SHP77 (cell line): ENCODE measurements around the gene RHAG.
"Not testable (repeated sequence)": the region's sequence is repeated elsewhere in the genome, so short reads cannot be mapped to it uniquely, and the experiment has no call there.

Source experiments
- DNase-seq, 2 experiments: peaks; one replicate each; lab custom pipeline; 2025; lab: John Stamatoyannopoulos, UW

Gene RHAG

DNA sequence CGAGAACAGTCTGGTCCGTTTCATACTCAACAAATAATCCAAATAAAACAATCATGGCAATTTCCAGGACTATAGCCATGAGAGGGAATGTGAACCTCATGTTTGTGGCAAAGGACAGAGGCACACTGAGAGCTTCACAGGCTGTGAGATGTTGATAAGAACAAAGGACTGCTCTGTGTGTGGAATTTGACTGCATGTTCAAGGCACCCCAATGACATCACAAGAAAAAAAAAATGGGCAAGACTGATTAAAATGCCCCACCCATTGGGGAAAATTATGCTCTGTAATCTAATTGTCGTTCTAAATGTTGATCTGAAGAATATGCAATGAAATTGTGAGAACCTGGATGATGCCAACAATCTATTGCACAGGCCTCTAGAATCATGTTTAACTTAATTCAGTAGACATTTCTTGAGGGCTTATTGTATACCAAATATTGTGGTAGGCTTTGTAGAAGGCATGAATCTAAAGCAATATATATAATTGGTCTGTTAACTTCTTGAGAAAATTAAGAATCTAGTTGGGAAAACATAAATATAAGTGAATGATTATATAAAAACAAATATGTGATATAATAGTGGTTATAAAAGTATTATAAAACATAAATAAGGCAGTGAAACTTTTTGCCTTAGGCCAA is at the start of gene RHAG:
Gene RHAG, minus strand, starts transcription at position 127 of the 637 bp plus-strand sequence. Its CDS starts 27 bp downstream, at position 100.
- no peak for DNase-seq

DNA sequence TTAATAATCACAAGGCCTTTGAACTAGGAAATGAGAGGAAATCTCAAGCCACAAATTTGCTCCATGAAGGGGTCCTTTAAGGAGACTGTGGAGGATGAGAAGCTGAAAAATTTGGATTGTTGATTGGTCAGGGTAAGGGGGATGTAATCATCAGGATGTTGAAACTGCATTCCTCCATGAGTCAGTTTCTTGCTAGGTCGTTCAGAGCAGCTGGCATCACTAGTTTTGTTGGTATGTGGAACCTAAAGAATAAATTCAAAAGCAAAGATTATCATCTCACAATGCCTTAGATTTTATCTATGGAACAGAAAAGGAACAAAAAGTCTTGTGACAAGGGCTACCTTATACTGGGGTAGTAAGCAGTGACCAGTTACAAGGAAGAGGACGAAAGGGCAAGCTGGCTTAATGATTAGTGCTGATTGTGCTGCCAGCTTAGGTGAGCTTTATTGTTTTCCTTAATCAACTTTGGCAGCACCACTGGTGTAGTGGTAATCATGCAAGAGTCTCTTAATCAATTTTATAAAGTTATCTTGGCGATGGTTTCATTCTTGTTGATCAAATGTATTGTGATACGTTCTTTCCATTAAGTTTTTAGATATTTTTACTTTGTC is 40.1 kb upstream of the RHAG start:
- no peak for DNase-seq

DNA sequence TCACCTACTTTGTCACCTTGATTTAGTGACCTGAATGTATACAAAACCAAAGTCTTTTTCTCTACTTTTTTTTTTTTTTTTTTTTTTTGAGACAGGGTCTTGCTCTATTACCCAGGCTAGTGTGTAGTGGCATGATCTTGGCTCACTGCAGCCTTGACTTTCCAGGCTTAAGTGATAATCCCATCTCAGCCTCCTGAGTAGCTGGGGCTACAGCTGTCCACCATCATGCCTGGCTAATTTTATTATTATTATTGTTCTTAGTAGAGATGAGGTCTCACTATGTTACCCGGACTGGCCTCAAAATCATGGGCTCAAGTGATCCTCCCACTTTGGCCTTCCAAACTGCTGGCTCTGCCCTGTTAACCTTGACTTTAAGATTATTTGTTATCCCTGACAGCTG is 39.2 kb upstream of the RHAG start:
- no peak for DNase-seq

DNA sequence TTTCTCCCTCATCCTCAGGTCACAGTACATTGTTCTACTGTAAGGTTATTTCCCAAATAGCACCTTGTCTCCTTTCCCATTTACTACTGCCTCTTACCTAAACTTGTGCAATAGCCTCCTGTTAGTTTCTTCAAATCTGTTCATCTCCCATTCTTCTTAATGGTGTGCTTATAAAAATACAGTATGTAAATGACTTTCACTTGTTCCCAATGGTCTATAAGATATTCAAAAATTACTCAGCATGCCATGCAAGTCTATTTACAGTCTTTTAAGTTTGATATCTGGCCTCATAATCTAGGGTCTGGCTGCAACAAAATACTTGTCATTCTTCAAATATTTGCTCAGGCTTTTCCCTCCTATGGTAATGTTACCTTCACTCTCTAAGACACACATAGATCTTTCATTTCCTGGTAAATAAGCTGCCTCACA is 31.5 kb upstream of the RHAG start:
- DNase-seq: no peak

DNA sequence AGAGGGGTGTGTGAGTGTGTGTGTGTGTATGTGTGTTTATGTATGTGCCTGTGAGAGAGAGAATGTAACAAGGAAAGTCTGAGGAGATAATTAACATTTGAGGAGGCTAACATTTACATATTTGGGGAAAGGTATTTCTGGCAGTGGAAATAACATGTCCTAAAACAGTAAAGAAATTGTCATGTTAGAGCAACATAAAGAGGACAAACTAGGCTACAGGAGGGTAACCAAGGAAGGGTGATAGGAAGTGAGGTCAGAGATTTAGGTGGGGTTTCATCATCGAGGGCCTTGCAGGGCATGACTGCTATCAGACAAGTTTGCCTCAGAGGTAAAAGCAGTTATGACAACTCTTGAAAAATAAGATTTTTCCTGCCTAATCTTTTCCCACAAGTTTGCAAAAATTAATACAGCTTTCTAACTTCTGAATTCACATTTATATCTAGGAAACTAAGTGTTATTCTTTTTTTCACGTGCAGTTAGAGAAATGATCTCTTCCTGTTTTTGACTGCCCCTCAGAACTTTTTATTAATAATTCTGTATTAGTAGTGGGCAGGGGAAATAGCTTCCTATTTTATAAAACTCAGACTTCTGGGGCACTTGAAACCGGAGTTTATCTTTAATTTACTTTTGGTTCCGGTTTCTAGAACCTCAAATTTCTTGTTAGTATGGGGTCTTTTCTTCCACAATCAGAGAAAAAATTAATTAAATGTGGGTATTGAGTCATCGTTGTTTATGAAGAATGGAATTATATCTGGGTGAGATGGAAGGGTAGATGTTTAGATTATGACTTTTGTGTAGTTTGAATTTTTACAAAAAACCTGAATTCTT is 30.5 kb upstream of the RHAG start:
- no peak for DNase-seq

DNA sequence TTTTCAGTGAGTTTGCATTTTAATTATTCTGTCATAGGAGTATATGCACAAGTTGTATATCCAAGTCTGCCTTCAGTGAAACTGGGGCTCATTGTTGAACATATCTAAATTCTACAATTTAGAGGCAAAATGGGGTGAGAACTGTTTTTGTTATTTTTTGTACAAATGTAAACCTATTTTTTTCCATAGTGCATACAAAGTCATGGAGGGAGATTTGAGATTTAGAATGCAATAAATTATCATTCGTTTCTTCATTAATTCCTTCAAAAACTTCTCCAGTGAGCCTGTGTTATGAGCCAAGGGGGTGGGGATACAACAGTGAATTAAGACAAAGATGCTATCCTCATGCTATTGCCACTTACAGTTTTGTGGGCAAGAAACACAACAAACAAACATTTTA is 29.8 kb upstream of the RHAG start:
- no peak for DNase-seq

DNA sequence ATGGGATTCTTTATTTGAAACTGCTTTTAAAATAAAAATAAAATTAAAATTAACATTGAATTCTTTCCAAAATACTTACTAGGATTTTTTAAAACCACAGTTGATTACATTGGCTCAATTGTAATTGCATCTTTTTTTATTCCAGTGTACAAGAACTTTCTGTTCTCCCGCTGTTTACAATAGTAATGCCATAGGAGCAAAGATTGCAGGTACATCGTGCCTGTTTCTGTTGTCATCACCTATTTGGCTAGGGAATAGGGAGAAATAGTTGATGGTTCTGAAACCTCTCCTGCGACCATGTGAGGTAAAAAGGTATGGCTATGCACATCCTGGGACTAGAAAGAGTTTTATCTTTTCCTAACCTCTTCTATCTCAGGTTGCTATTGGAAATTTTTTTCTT is 28.2 kb upstream of the RHAG start:
- no peak for DNase-seq

DNA sequence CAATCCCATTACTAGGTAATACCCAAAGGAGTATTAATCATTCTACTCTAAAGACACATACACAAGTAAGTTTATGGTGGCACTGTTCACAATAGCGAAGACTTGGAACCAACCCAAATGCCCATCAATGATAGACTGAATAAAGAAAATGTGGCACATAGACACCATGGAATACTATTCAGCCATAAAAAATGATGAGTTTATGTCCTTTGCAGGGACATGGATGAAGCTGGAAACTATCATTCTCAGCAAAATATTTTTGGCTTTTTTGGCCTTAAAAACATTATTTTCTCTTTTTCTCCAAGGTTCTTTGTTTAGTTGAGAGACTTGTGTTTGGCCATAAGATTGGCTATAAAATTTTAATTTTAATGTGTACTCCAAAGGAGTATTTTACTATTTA is 27.4 kb upstream of the RHAG start:
- DNase-seq: not testable (repeated sequence)

DNA sequence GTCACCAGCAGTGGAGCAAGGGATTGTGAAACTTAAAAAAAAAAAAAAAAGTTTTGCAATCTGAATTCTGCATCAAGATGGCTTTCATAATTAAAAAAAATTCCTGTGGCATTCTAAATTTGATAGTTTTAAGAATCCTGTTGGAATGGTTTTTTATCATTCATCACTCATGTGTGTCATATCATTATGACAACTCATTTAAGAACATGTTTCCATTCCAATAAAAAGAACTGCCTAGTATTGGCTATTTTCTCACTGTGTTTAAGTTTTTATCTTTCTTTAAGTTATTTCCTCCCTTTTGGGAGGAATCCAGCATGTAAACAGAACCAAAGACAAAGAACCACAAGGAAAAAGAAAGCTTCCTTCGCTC is 26.2 kb upstream of the RHAG start:
- DNase-seq: no peak

DNA sequence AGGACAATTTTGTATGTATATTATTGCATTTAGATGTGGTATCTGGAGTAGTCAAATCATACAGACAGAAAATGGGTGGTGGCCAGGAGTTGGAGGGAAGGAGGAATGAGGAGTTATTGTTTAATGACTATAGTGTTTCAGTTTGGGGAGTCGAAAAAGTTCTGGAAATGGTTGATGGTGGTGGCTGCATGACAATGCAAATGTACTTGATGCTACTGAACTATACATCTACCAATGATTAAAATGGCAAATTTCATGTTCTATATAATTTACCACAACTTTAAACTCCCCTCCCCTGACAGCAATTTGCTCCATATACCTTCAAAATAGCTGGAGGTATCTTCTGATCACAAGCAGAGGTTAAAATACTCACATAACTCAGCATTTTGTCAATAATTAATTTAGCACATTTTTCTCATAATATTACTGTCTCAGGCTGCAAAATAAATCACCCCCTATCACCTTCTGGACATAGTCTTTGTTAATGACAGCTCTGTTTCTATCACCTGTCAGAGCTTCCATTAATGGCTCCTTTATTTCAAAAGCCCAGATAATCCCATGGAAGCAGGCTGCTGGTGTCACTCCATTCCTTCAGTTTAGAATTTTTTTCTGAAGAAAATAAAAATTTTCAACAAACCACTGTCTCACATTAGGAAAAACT is 25.7 kb upstream of the RHAG start:
- no peak for DNase-seq

DNA sequence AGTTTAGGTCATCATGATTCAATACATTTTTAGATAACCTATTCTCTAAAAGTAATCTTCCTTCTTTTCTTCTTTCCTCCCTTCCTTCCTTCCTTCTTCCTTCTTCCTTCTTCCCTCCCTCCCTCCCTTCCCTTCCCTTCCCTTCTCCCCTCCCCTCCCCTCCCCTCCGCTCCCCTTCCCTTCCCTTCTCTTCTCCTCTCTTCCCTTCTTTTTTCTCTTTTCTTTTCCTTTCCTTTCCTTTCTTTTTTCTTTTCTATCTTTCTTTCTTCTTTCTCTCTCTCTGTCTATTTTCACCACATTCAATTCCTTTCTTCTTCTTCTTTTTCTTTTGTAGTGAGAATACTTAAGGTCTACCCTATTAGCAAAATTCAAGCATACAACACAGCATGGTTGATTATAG is 17.3 kb upstream of the RHAG start:
- no peak for DNase-seq

DNA sequence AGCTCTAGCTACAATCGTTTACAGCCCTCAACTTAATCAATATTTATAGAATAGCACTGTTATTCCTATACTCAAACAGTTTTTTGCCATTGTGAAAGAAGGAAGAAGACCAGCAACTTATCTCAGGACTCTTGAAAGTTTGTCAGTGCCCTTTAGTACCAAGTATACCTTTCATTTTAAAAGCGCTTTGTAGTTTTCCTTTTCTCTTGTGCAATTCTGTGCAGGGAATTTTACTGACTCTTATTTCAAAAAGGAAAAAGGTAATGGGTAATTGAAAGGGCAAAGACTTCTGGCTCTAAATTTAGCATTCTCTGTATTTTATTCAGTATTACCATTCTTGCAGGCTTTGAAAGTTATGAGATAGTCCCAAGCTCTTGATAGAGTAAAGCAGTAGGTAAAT is 16.8 kb upstream of the RHAG start:
- no peak for DNase-seq

DNA sequence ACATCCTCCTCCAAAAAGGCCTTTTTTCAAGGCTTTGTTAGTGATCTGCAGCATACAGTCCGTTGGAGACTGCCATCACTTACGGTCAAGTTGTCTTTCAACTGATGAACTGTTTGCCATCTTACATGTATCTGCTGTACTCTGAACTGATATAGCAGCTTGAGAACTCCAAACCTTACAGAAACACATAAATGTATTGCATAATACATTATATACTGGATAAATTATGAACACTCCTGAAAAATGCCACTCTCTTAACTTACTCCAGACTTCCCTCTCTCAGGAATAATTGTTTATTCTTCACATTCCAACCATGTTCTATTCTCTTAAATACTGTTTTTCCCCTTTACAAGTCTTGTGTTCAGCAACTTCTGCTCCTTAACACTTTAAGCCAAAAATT is 14.6 kb upstream of the RHAG start:
- no peak for DNase-seq

DNA sequence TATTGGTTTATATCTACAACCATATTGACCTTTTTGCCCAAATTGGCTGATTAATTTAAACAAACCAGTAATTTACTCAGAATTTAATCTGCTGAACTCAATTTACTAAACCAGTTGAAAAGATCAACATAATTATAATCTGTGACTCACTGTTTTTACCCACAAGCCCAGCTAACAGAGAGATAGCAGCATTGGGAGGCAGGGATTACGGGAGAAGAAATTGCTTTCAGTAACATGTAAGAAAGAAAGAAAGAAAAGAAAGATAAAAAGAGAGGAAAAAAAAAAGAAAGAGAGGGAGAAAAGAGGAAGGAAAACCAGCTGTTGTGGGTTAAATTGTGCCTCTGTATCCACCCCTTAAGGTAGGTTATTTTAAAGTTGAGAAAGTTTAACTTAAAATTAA is 13.3 kb upstream of the RHAG start:
- no peak for DNase-seq

DNA sequence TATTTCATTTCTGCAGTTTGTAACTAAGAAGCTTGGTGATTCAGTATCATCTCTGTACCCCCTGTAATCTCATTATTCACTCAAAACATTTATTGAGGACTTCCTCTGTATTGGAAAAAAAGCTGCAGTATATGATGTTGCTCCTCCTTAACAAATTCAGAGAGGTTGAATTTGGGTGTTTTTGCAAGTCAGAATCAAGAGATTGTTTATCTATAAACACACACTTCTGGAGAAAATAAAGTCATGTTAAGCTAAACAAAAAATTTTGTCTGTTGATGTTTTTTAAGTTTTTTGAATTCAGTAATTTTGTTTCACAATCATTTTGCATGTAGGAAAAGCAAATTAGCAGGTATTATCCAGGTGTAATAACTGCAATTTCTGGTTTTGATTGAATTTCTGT is 11.4 kb upstream of the RHAG start:
- DNase-seq: no peak

DNA sequence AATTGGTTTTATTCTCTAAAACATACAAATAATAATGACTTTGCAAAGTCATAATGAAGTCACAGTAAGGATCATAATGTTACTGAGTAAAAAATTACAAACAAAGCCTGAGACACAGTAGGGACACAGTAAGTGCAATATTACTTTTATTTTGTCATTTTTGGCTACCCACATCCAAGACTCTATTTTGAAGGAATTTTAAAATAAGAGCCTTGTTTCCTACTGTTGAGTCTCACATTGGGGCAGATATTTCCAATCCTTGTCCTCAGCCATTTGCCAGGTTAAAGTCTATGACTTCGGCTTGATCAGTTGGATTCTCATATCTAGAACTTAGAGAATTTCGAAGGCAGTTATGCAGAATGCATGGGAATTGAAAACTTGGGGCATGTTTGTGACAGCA is 10.8 kb upstream of the RHAG start:
- no peak for DNase-seq

DNA sequence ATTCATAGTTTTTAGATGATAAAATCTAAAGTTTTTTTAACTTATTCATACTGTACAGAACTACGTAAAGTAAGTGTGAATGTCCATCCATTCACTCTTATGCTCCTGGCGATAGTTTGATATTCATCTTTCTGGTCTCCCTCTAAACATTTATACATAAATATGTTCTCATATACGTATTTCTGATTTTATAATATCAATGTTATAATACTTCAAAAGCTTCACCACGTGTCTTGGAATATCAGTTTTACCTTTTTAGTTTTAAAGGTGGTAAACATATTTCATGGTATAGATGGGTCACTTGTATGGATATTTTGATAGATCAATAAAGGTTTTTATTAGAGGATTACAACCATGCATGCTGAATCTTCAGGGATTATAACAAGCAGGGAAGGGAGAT is 10.3 kb upstream of the RHAG start:
- DNase-seq: no peak

DNA sequence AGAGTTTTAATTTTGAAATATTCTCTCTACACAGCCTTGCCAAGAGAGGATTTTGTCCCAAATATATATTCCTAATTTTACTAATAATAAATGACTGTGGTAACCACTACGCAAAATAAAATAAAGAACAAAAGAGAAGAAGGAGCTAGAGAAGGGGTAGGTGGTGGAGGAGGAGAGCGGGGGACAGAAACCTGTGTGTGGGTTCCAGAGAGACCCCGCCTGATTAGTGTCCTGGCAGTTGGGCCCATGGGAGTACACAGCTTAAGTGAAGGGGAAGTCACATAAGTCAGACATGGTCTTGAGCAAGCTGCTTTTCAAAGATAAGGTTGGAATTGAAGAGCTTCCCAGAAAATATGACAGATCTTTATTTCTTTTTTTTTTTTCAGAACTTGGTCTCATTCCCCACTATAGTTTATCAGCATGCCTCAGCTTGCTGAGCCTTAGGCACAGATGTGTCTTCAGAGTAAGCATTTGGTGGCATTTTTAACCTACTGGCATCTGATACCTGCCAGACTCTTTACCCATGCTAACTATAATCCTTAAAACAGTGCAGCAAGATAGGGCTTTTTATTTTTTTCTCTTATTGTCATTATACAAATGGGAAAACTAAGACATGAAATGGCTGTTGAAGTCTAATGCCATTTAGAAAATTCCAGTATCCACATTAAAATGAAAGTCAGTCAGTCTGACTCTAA is 9.6 kb upstream of the RHAG start:
- DNase-seq: no peak

DNA sequence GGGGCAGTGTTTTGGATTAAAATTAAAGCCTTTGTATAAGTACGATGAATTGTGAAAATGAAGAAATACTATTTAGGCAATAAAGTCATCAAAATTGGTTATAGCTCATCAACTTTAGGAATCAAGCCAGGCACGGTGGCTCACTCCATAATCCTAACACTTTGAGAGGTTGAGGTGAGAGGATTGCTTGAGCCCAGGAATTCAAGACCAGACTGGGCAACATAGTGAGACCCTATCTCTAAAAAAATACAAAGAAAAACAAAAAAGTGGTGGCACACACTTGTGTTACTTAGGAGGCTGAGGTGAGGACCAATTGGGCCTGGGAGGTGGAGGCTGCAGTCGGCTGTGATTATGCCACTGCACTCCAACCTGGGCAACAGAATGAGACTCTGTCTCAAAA is 8.5 kb upstream of the RHAG start:
- DNase-seq: no peak

DNA sequence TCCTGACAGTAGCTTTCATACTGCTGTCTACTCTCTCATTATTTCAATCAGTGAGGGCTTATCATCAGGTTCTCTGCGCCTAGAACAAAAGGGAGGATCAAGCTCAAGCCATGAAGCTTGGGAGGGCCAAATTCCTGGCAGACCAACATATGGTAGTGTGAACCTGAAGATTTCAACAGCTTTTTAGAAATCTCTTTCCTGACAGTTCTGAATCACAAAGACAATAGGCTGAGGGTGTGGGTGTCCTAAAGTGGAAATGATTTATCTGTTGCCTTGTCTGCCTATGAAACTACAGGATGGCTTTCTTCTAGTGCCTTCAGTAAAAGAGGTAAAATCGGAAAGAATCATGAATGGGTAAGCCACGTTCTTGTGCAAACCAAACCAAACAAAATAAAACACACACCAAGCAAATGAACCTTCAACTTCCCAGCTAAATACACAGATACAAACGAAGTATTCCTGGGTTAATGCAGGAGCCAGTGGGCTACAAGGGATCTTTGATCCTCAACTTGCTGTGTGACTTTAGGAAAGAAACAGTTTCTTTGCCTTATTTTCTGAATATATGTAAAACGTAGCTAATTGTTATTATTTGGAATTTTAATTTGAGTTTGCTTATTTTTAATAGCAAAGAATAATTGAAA is 2.7 kb upstream of the RHAG start:
- no peak for DNase-seq

DNA sequence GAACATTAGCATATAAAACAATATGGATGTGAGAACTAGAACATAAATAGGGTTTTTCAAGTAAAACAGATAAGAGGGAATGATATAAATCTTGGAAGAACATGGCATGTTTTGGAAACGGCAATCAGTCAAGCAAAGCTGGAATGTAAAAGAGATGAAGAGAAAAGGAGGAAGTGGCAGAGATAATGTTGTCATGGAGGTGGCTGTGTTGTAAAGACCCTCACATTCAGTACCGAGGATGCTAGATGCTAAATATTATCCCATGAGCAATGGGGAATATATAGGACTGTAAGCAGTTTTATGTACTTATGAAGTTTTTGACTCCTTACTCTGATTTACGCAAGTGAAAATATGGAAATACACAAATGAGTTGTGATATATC is 702 bp upstream of the RHAG start:
- DNase-seq: no peak
